GM20000 (cell line): Measurements from ENCODE around the gene COL9A2.

Experiments used
- DNase-seq: peaks from one replicate; pipeline ENCODE4 v3.0.0; 2012; ENCODE audit warnings: low spot score
- CTCF ChIP-seq: IDR thresholded peaks from 2 replicates; pipeline ENCODE4 v1.5.1; 2012; ENCODE audit warnings: mild to moderate bottlenecking, control low read depth; ENCODE audit errors: extremely low read depth, missing control alignments

Gene COL9A2

GRCh38 chr1:40316595-40317393, at the start of gene COL9A2:
Gene COL9A2 (minus strand): TSS chr1:40317286. CDS start chr1:40317197, 89 bp downstream.
- TF ChIP-seq CTCF: no peak
- DNase-seq: peak; percentile 82

- no peak for TF ChIP-seq CTCF
- peak; percentile 50 for DNase-seq
Measured at GRCh38 chr1:40363721-40364120, 46.6 kb upstream of the COL9A2 start.

GRCh38 chr1:40362699-40363098, 45.6 kb upstream of the COL9A2 start:
- TF ChIP-seq CTCF: no peak
- DNase-seq: no peak

GRCh38 chr1:40362199-40362598, 45.1 kb upstream of the COL9A2 start:
- DNase-seq: no peak
- TF ChIP-seq CTCF: no peak

GRCh38 chr1:40361637-40362036, 44.6 kb upstream of the COL9A2 start:
- no peak for TF ChIP-seq CTCF
- no peak for DNase-seq

- no peak for TF ChIP-seq CTCF
- DNase-seq: no peak
Measured at GRCh38 chr1:40361201-40361600, 44.1 kb upstream of the COL9A2 start.

GRCh38 chr1:40360631-40361030, 43.5 kb upstream of the COL9A2 start:
- no peak for TF ChIP-seq CTCF
- DNase-seq: no peak
